ENCODE data around the gene CSRNP2.
"Not testable (repeated sequence)": the region's sequence is repeated elsewhere in the genome, so short reads cannot be mapped to it uniquely, and the experiment has no call there.

Gene CSRNP2

GRCh38 chr12:51025836-51026638 lies 57.4 kb downstream of the CSRNP2 start, which contains the start of gene SLC11A2:
SLC11A2 (minus strand) TSS chr12:51026384; CDS start chr12:51010728, 15,656 bp downstream.
- peak; percentile 87 for DNase-seq

GRCh38 chr12:51025338-51025835 lies 58.0 kb downstream of the CSRNP2 start:
- peak; percentile 54 for DNase-seq

GRCh38 chr12:51023625-51024382 lies 59.6 kb downstream of the CSRNP2 start:
- DNase-seq = no peak

- DNase-seq = no peak
Observed at GRCh38 chr12:51021694-51022093, 61.7 kb downstream of the CSRNP2 start.

GRCh38 chr12:51020448-51021182 lies 62.8 kb downstream of the CSRNP2 start:
- DNase-seq = no peak

GRCh38 chr12:51019927-51020326 lies 63.5 kb downstream of the CSRNP2 start:
- DNase-seq = no peak

GRCh38 chr12:51018956-51019355 lies 64.4 kb downstream of the CSRNP2 start:
- no peak for DNase-seq

GRCh38 chr12:51017452-51017851 lies 65.9 kb downstream of the CSRNP2 start:
- DNase-seq = no peak

GRCh38 chr12:51014467-51014866 lies 68.9 kb downstream of the CSRNP2 start:
- DNase-seq = not testable (repeated sequence)

- DNase-seq = no peak
Observed at GRCh38 chr12:51013441-51013840, 70.0 kb downstream of the CSRNP2 start.

GRCh38 chr12:51012570-51013236 lies 70.7 kb downstream of the CSRNP2 start:
- no peak for DNase-seq

- DNase-seq = no peak
Observed at GRCh38 chr12:51011955-51012354, 71.4 kb downstream of the CSRNP2 start.

Data from NCI-H2029 treated with DMSO at 0.1 percent for 48 hours (cell line).